Osteoblast (primary cell): ENCODE results near the gene TMEM17. TPM values are rescaled to one million over a fixed set of nuclear protein-coding genes. Genes with fewer than 3 reads are reported as not detected.

ENCODE experiments used
- DNase-seq: peaks from one replicate; pipeline ENCODE4 v3.0.0; 2011; ENCODE audit warnings: low spot score, mixed read lengths; ENCODE audit not compliant: insufficient read length; ENCODE audit errors: missing footprints
- H2AFZ ChIP-seq: 2 replicates; pipeline ENCODE4 v1.6.0; 2011; ENCODE audit warnings: mild to moderate bottlenecking, low read length
- H3K27ac ChIP-seq: 2 replicates; pipeline ENCODE4 v1.5.1; 2011; ENCODE audit warnings: mild to moderate bottlenecking, low read depth, low read length, moderate library complexity
- H3K27me3 ChIP-seq: 2 replicates; pipeline ENCODE4 v1.6.0; 2012; ENCODE audit warnings: mild to moderate bottlenecking, control low read depth, inconsistent platforms, low read length, moderate library complexity; ENCODE audit not compliant: insufficient read depth
- H3K36me3 ChIP-seq: 2 replicates; pipeline ENCODE4 v1.5.1; 2011; ENCODE audit warnings: mild to moderate bottlenecking, low read length, control low read depth, moderate library complexity; ENCODE audit not compliant: insufficient read depth
- H3K4me1 ChIP-seq: 2 replicates; pipeline ENCODE4 v1.5.1; 2011; ENCODE audit warnings: mild to moderate bottlenecking, low read length, control low read depth, moderate library complexity; ENCODE audit not compliant: insufficient read depth
- H3K4me2 ChIP-seq: 2 replicates; pipeline ENCODE4 v1.6.0; 2011; ENCODE audit warnings: mild to moderate bottlenecking, low read length; ENCODE audit not compliant: insufficient read depth
- H3K4me3 ChIP-seq: fragments of 200-600 bp; sonication (generic); 3 replicates; pipeline ENCODE4 v1.5.1; 2012; ENCODE audit warnings: mild to moderate bottlenecking, low read length, inconsistent platforms; ENCODE audit not compliant: insufficient read depth
- H3K79me2 ChIP-seq: 2 replicates; pipeline ENCODE4 v1.6.0; 2012; ENCODE audit warnings: mild to moderate bottlenecking, low read length, control low read depth, inconsistent platforms; ENCODE audit not compliant: insufficient read depth
- H3K9me3 ChIP-seq: 2 replicates; pipeline ENCODE4 v1.5.1; 2011; ENCODE audit warnings: low read depth, low read length, control low read depth
- H4K20me1 ChIP-seq: 2 replicates; pipeline ENCODE4 v1.6.0; 2012; ENCODE audit warnings: mild to moderate bottlenecking, low read length, control low read depth; ENCODE audit not compliant: insufficient read depth
- CTCF ChIP-seq: IDR thresholded peaks from 2 replicates; pipeline ENCODE4 v1.5.1; 2011; ENCODE audit warnings: mild to moderate bottlenecking, low read depth, low read length, moderate library complexity; ENCODE audit errors: extremely low read depth
- total RNA-seq: library from RNA; depleted of rRNA; stranded (reverse); fragments of >200 nt; gene quantifications from 2 replicates; pipeline ENCODE4 v1.2.3, GENCODE V29; 2012

The TMEM17 gene
- total RNA-seq, 1 donor = 3.3 TPM

GRCh38 chr2:62529758-62530157 lies 23.8 kb upstream of the TMEM17 start:
- DNase-seq = no peak
- Histone ChIP-seq H3K27ac (no peak overlapping the region), H3K27me3 (no peaks in the 10 kb centered on the region), H3K4me1 (no peaks in the 10 kb centered on the region), H4K20me1 (no peaks in the 10 kb centered on the region), H3K9me3 (no peaks in the 10 kb centered on the region), H3K4me3 (no peak overlapping the region), H3K36me3 (no peaks in the 10 kb centered on the region), H2AFZ (no peak overlapping the region), H3K4me2 (no peak overlapping the region), H3K79me2 (no peaks in the 10 kb centered on the region)
- TF ChIP-seq CTCF = no peak

GRCh38 chr2:62527478-62528210 lies 21.6 kb upstream of the TMEM17 start:
- Histone ChIP-seq H3K4me1 (no peaks in the 10 kb centered on the region), H4K20me1 (no peaks in the 10 kb centered on the region), H3K9me3 (no peaks in the 10 kb centered on the region), H3K36me3 (no peaks in the 10 kb centered on the region), H3K79me2 (no peaks in the 10 kb centered on the region), H3K27ac (no peak overlapping the region), H3K4me2 (no peak overlapping the region), H3K27me3 (no peaks in the 10 kb centered on the region), H3K4me3 (no peak overlapping the region), H2AFZ (no peak overlapping the region)
- DNase-seq = no peak
- TF ChIP-seq CTCF = no peak

GRCh38 chr2:62526531-62527381 lies 20.8 kb upstream of the TMEM17 start:
- no peak overlapping the region for H2AFZ ChIP-seq
- H3K4me3 ChIP-seq = no peak overlapping the region
- no peaks in the 10 kb centered on the region for H3K36me3 ChIP-seq
- H3K4me2 ChIP-seq = no peak overlapping the region
- TF ChIP-seq CTCF = no peak
- H3K27ac ChIP-seq = no peak overlapping the region
- H3K4me1 ChIP-seq = no peaks in the 10 kb centered on the region
- no peaks in the 10 kb centered on the region for H3K9me3 ChIP-seq
- DNase-seq = no peak
- H3K27me3 ChIP-seq = no peaks in the 10 kb centered on the region
- no peaks in the 10 kb centered on the region for H4K20me1 ChIP-seq
- H3K79me2 ChIP-seq = no peaks in the 10 kb centered on the region
